ENCODE measurements around the gene AP5Z1. TPM values are rescaled to one million over a fixed set of nuclear protein-coding genes. Genes with fewer than 3 reads are reported as not detected.

The AP5Z1 gene
- 33.9 and 35.5 TPM in 2 replicates for total RNA-seq (ENCODE audit: low replicate concordance)

GRCh38 chr7:4775250-4775847 lies at the start of gene AP5Z1:
Gene AP5Z1 (plus strand): TSS chr7:4775623. CDS start chr7:4775716, 93 bp downstream.
- TF ChIP-seq CTCF (IDR thresholded peaks at IDR 0.05; ENCODE audit: insufficient read depth, low read length) = no peak
- DNase-seq (ENCODE audit: low read depth) = peak; percentile 95

GRCh38 chr7:4725850-4726450 lies 49.5 kb upstream of the AP5Z1 start:
- H3K4me3 ChIP-seq (ENCODE audit: low read depth, low read length) = peak overlapping the region; percentile 68
- peak; percentile 43 for DNase-seq (ENCODE audit: low read depth)
- no peak for TF ChIP-seq CTCF (IDR thresholded peaks at IDR 0.05; ENCODE audit: insufficient read depth, low read length)

More at GRCh38 chr7:4775250-4775847, at the start of gene AP5Z1:
- H3K4me3 ChIP-seq (ENCODE audit: low read depth, low read length) = peak within 1 kb of the TSS; percentile 95

- H3K4me3 ChIP-seq (ENCODE audit: low read depth, low read length) = no peak overlapping the region
- no peak for DNase-seq (ENCODE audit: low read depth)
- no peak for TF ChIP-seq CTCF (IDR thresholded peaks at IDR 0.05; ENCODE audit: insufficient read depth, low read length)
These were observed 48.9 kb upstream of the AP5Z1 start for GRCh38 chr7:4726566-4726965.

GRCh38 chr7:4727914-4728705 lies 47.3 kb upstream of the AP5Z1 start:
- TF ChIP-seq CTCF (IDR thresholded peaks at IDR 0.05; ENCODE audit: insufficient read depth, low read length) = no peak
- no peak for DNase-seq (ENCODE audit: low read depth)
- no peak overlapping the region for H3K4me3 ChIP-seq (ENCODE audit: low read depth, low read length)

- DNase-seq (ENCODE audit: low read depth) = no peak
- H3K4me3 ChIP-seq (ENCODE audit: low read depth, low read length) = no peak overlapping the region
- TF ChIP-seq CTCF (IDR thresholded peaks at IDR 0.05; ENCODE audit: insufficient read depth, low read length) = no peak
These were observed 46.2 kb upstream of the AP5Z1 start for GRCh38 chr7:4729266-4729665.

- no peak for TF ChIP-seq CTCF (IDR thresholded peaks at IDR 0.05; ENCODE audit: insufficient read depth, low read length)
- no peak for DNase-seq (ENCODE audit: low read depth)
- H3K4me3 ChIP-seq (ENCODE audit: low read depth, low read length) = no peak overlapping the region
These were observed 45.1 kb upstream of the AP5Z1 start for GRCh38 chr7:4730276-4730675.
